HUES48 (cell line): ENCODE results near the gene FRMD4A.
"Not testable (repeated sequence)": the region's sequence is repeated elsewhere in the genome, so short reads cannot be mapped to it uniquely, and the experiment has no call there.

Experiments used
- H3K27ac ChIP-seq: one replicate; pipeline ENCODE4 v1.7.0; 2013; ENCODE audit warnings: low read depth, low read length, inconsistent platforms
- H3K27me3 ChIP-seq: 2 replicates; pipeline ENCODE4 v1.6.1; 2013; ENCODE audit warnings: mild to moderate bottlenecking, low read length; ENCODE audit not compliant: control insufficient read depth, insufficient read depth
- H3K36me3 ChIP-seq: 2 replicates; pipeline ENCODE4 v1.6.1; 2013; ENCODE audit warnings: low read length; ENCODE audit not compliant: control insufficient read depth, insufficient read depth
- H3K4me1 ChIP-seq: 2 replicates; pipeline ENCODE4 v1.6.1; 2013; ENCODE audit warnings: mild to moderate bottlenecking, low read length; ENCODE audit not compliant: control insufficient read depth, insufficient read depth
- H3K4me3 ChIP-seq: 2 replicates; pipeline ENCODE4 v1.5.1; 2013; ENCODE audit warnings: mild to moderate bottlenecking, low read depth, low read length
- H3K9ac ChIP-seq: 2 replicates; pipeline ENCODE4 v1.6.1; 2013; ENCODE audit warnings: mild to moderate bottlenecking, low read depth, low read length, moderate library complexity
- H3K9me3 ChIP-seq: 2 replicates; pipeline ENCODE4 v1.6.1; 2013; ENCODE audit warnings: low read length; ENCODE audit not compliant: control insufficient read depth, insufficient read depth

Gene FRMD4A

DNA sequence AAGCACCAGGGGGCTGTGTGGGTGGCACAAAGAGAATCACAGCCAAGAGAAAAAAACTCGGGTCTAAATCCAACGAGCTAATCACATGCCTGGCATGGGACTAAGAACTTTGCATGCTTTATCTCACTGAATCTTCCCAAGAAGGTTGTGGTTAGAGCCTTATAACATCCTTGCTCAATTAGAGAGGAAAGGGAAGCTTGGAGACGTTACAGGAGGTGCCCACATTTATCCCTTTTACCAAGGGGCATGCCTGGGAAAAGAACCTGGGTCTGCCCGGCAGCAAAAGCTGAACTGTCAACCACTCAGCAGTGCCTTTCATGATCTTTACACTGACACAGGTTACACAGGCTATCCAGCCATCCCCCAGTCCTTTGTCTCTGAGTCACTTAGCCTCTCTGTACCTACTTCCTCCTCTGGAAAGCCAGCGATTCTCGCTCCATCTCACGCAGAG lies 553.8 kb downstream of the FRMD4A start:
- Histone ChIP-seq H3K9ac (no peak overlapping the region), H3K4me3 (no peak overlapping the region), H3K9me3 (no peaks in the 10 kb centered on the region), H3K27me3 (no peaks in the 10 kb centered on the region), H3K4me1 (0 out of 2 replicates have a peak, but pooled peaks cover 3% of the 10 kb centered on the region), H3K36me3 (no peaks in the 10 kb centered on the region), H3K27ac (no peak overlapping the region)

- no peaks in the 10 kb centered on the region for H3K36me3 ChIP-seq
- no peaks in the 10 kb centered on the region for H3K9me3 ChIP-seq
- no peak overlapping the region for H3K4me3 ChIP-seq
- H3K27me3 ChIP-seq = no peaks in the 10 kb centered on the region
- H3K4me1 ChIP-seq = 0 out of 2 replicates have a peak, but pooled peaks cover 3% of the 10 kb centered on the region
- H3K27ac ChIP-seq = no peak overlapping the region
- H3K9ac ChIP-seq = no peak overlapping the region
These were observed 554.6 kb downstream of the FRMD4A start for GRCh38 chr10:13775786-13776775.

- no peaks in the 10 kb centered on the region for H3K9me3 ChIP-seq
- H3K4me1 ChIP-seq = 0 out of 2 replicates have a peak, but pooled peaks cover 3% of the 10 kb centered on the region
- H3K9ac ChIP-seq = no peak overlapping the region
- no peaks in the 10 kb centered on the region for H3K27me3 ChIP-seq
- no peak overlapping the region for H3K27ac ChIP-seq
- no peaks in the 10 kb centered on the region for H3K36me3 ChIP-seq
- H3K4me3 ChIP-seq = no peak overlapping the region
These were observed 556.3 kb downstream of the FRMD4A start for GRCh38 chr10:13774303-13774893.

GRCh38 chr10:13773496-13774170 lies 557.1 kb downstream of the FRMD4A start:
- H3K36me3 ChIP-seq = no peaks in the 10 kb centered on the region
- H3K9me3 ChIP-seq = no peaks in the 10 kb centered on the region
- no peak overlapping the region for H3K9ac ChIP-seq
- H3K4me1 ChIP-seq = 0 out of 2 replicates have a peak, but pooled peaks cover 3% of the 10 kb centered on the region
- no peak overlapping the region for H3K4me3 ChIP-seq
- no peak overlapping the region for H3K27ac ChIP-seq
- no peaks in the 10 kb centered on the region for H3K27me3 ChIP-seq

DNA sequence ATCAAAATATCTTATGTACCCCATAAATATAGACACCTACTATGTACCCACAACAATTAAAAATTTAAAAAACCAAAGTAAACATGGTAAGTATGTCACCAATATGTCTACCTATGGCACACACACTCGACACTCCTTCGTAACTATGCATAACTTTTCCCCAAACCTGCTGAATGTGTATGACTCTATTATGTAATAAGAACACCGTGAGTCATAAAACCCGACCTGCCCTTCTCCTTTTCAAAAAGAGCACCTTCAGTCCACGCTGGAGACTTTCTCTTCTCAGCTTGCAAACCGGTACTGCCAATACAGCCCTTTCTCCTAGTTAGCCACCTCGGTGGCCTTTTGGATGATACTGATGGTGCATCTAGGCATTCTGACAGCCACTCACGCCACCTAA lies 557.7 kb downstream of the FRMD4A start:
- H3K27ac ChIP-seq = no peak overlapping the region
- no peaks in the 10 kb centered on the region for H3K36me3 ChIP-seq
- no peak overlapping the region for H3K9ac ChIP-seq
- H3K4me3 ChIP-seq = no peak overlapping the region
- H3K4me1 ChIP-seq = 0 out of 2 replicates have a peak, but pooled peaks cover 3% of the 10 kb centered on the region
- no peaks in the 10 kb centered on the region for H3K9me3 ChIP-seq
- H3K27me3 ChIP-seq = no peaks in the 10 kb centered on the region

GRCh38 chr10:13771992-13772391 lies 558.7 kb downstream of the FRMD4A start:
- Histone ChIP-seq H3K4me3 (no peak overlapping the region), H3K9me3 (no peaks in the 10 kb centered on the region), H3K4me1 (0 out of 2 replicates have a peak, but pooled peaks cover 3% of the 10 kb centered on the region), H3K9ac (no peak overlapping the region), H3K27ac (no peak overlapping the region), H3K36me3 (no peaks in the 10 kb centered on the region), H3K27me3 (no peaks in the 10 kb centered on the region)

GRCh38 chr10:13770760-13771493 lies 559.8 kb downstream of the FRMD4A start:
- Histone ChIP-seq H3K27me3 (no peaks in the 10 kb centered on the region), H3K9me3 (no peaks in the 10 kb centered on the region), H3K9ac (no peak overlapping the region), H3K27ac (no peak overlapping the region), H3K4me3 (no peak overlapping the region), H3K4me1 (0 out of 2 replicates have a peak, but pooled peaks cover 3% of the 10 kb centered on the region), H3K36me3 (no peaks in the 10 kb centered on the region)

- no peak overlapping the region for H3K27ac ChIP-seq
- H3K4me1 ChIP-seq = 0 out of 2 replicates have a peak, but pooled peaks cover 3% of the 10 kb centered on the region
- no peaks in the 10 kb centered on the region for H3K9me3 ChIP-seq
- H3K9ac ChIP-seq = no peak overlapping the region
- H3K4me3 ChIP-seq = no peak overlapping the region
- H3K27me3 ChIP-seq = no peaks in the 10 kb centered on the region
- no peaks in the 10 kb centered on the region for H3K36me3 ChIP-seq
These were observed 560.8 kb downstream of the FRMD4A start for GRCh38 chr10:13769946-13770345.

GRCh38 chr10:13767676-13768178 lies 563.0 kb downstream of the FRMD4A start:
- H3K4me3 ChIP-seq = no peak overlapping the region
- no peaks in the 10 kb centered on the region for H3K27me3 ChIP-seq
- no peaks in the 10 kb centered on the region for H3K9me3 ChIP-seq
- no peak overlapping the region for H3K27ac ChIP-seq
- 0 out of 2 replicates have a peak, but pooled peaks cover 3% of the 10 kb centered on the region for H3K4me1 ChIP-seq
- H3K9ac ChIP-seq = no peak overlapping the region
- no peaks in the 10 kb centered on the region for H3K36me3 ChIP-seq

GRCh38 chr10:13767148-13767547 lies 563.6 kb downstream of the FRMD4A start:
- not testable (repeated sequence) for H3K4me1 ChIP-seq, H3K27me3 ChIP-seq, H3K27ac ChIP-seq, H3K4me3 ChIP-seq, H3K9ac ChIP-seq, H3K9me3 ChIP-seq, H3K36me3 ChIP-seq
